ENCODE measurements around the gene SUSD3. TPM values are rescaled to one million over a fixed set of nuclear protein-coding genes. Genes with fewer than 3 reads are reported as not detected.

SUSD3 gene
- total RNA-seq, 1 experiment from 2014 or later = 9.0 TPM

DNA sequence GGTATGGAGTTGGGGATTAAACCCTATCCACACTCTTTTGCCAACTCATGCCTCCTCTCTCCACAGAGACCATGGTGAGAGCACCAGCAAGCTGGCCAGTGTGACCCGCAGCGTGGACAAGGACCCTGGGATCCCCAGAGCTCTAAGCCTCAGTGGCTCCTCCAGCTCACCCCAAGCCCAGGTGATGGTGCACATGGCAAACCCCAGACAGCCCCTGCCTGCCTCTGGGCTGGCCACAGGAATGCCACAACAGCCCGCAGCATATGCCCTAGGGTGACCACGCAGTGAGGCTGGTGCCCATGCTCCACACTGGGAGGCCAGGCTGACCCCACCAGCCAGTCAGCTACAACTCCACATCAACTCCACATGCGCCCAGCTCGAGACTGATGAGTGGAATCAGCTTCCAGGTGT lies 26.0 kb downstream of the SUSD3 start:
- H2BK5ac ChIP-seq (ENCODE audit: insufficient read length, low read length) = no peak overlapping the region
- H3K56ac ChIP-seq (ENCODE audit: insufficient read length, low read depth, low read length) = no peak overlapping the region
- 0 out of 4 replicates have a peak, but pooled peaks cover 2 to 3% of the 10 kb centered on the region in 2 experiments for H3K4me1 Mint-ChIP-seq
- no peak overlapping the region for H3K4ac ChIP-seq (ENCODE audit: low read depth, low read length)
- H3K27me3 Mint-ChIP-seq (ENCODE audit: low read depth) = no peaks in the 10 kb centered on the region
- H3K27me3 ChIP-seq (ENCODE audit: insufficient read depth, low read length) = no peaks in the 10 kb centered on the region
- H4K20me1 ChIP-seq (ENCODE audit: control insufficient read depth, insufficient read depth, insufficient read length) = no peaks in the 10 kb centered on the region
- H2AFZ ChIP-seq (ENCODE audit: low read length) = no peak overlapping the region
- H3K9ac ChIP-seq (ENCODE audit: extremely low read depth, insufficient read length, low read length) = no peak overlapping the region
- H3T11ph ChIP-seq (ENCODE audit: low read length) = no peak overlapping the region
- H2AK5ac ChIP-seq (ENCODE audit: insufficient read length, low read length) = no peak overlapping the region
- peaks cover 11 to 17% (median 16%) of the 10 kb centered on the region in 3 experiments for H3K36me3 Mint-ChIP-seq (ENCODE audit: insufficient read depth in 1 of 3, low read depth in 3 of 3)
- H3K23ac ChIP-seq (ENCODE audit: insufficient read length, low read depth, low read length) = no peak overlapping the region
- no peak overlapping the region for H2BK120ac ChIP-seq (ENCODE audit: low read depth, low read length, poor library complexity, severe bottlenecking)
- no peak overlapping the region for H2BK12ac ChIP-seq (ENCODE audit: insufficient read length, low read depth, low read length)
- no peak overlapping the region for H4K5ac ChIP-seq (ENCODE audit: insufficient read length, low read depth, low read length)
- H3K79me1 ChIP-seq (ENCODE audit: insufficient read depth, low read depth, low read length, poor library complexity, severe bottlenecking) = no peaks in the 10 kb centered on the region
- no peak overlapping the region for H4K91ac ChIP-seq (ENCODE audit: insufficient read length, low read depth, low read length)
- H3K4me1 ChIP-seq (ENCODE audit: insufficient read depth, low read length) = no peaks in the 10 kb centered on the region
- H2BK20ac ChIP-seq (ENCODE audit: low read depth, low read length, poor library complexity, severe bottlenecking) = no peak overlapping the region
- no peaks in the 10 kb centered on the region for H3K79me2 ChIP-seq (ENCODE audit: insufficient read depth, low read length)
- H2BK15ac ChIP-seq (ENCODE audit: low read depth, low read length) = no peak overlapping the region
- H3K4me2 ChIP-seq (ENCODE audit: insufficient read depth, insufficient read length, low read length) = no peak overlapping the region
- WGBS (ENCODE audit: extremely low coverage, insufficient read length, low lambda C conversion rate) = no CpG with 5 or more reads among the region's 6 CpGs
- TF ChIP-seq, protein P1, sequence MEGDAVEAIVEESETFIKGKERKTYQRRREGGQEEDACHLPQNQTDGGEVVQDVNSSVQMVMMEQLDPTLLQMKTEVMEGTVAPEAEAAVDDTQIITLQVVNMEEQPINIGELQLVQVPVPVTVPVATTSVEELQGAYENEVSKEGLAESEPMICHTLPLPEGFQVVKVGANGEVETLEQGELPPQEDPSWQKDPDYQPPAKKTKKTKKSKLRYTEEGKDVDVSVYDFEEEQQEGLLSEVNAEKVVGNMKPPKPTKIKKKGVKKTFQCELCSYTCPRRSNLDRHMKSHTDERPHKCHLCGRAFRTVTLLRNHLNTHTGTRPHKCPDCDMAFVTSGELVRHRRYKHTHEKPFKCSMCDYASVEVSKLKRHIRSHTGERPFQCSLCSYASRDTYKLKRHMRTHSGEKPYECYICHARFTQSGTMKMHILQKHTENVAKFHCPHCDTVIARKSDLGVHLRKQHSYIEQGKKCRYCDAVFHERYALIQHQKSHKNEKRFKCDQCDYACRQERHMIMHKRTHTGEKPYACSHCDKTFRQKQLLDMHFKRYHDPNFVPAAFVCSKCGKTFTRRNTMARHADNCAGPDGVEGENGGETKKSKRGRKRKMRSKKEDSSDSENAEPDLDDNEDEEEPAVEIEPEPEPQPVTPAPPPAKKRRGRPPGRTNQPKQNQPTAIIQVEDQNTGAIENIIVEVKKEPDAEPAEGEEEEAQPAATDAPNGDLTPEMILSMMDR (conservative IDR thresholded peaks at IDR 0.05) = no peak
- H3K27ac Mint-ChIP-seq = no peak overlapping the region
- H3K14ac ChIP-seq (ENCODE audit: insufficient read depth, low read length) = no peak overlapping the region
- H3K27ac ChIP-seq (ENCODE audit: insufficient read length, low read depth, low read length) = no peak overlapping the region
- H3K9me3 ChIP-seq (ENCODE audit: control insufficient read depth, low read depth, low read length) = no peaks in the 10 kb centered on the region
- H3K18ac ChIP-seq (ENCODE audit: insufficient read length, low read depth, low read length) = no peak overlapping the region
- DNase-seq = no peak
- no peak overlapping the region for H3K4me3 Mint-ChIP-seq
- no peak overlapping the region for H4K8ac ChIP-seq (replicated peaks; ENCODE audit: insufficient read length, low read depth, low read length)
- H3K9me3 Mint-ChIP-seq = peaks cover 6 to 9% of the 10 kb centered on the region in 2 experiments; a peak in 4 of 5 replicates
- H3K23me2 ChIP-seq (ENCODE audit: insufficient read length, low read depth, low read length, poor library complexity, severe bottlenecking) = no peaks in the 10 kb centered on the region

Data from H9 (cell line).